Activated naive CD4-positive, alpha-beta T cell treated with anti-CD3 and anti-CD28 coated beads for 36 hours (primary cell): ENCODE results near the gene OR2T1. TPM values are rescaled to one million over a fixed set of nuclear protein-coding genes. Genes with fewer than 3 reads are reported as not detected.

Experiments used
- total RNA-seq, 2 experiments: library from RNA; stranded (reverse); gene quantifications; one replicate each; pipeline ENCODE4 v1.2.3, GENCODE V29; 2021

Gene OR2T1
- total RNA-seq, 2 experiments from 2014 or later, result not detected

Other genes starting within 250 kb of the OR2T1 start
- not detected for gene OR2M2, start 228.2 kb upstream of the OR2T1 start, total RNA-seq
- gene OR2M3, start 205.8 kb upstream of the OR2T1 start, total RNA-seq, result not detected
- not detected for gene OR2M4, start 171.6 kb upstream of the OR2T1 start, total RNA-seq
- gene OR2T33, start 125.1 kb upstream of the OR2T1 start, total RNA-seq, result not detected
- gene OR2T12, start 99.6 kb upstream of the OR2T1 start, total RNA-seq, result not detected
- gene OR2M7, start 78.5 kb upstream of the OR2T1 start, total RNA-seq, result not detected
- gene OR14C36, start 54.3 kb upstream of the OR2T1 start, total RNA-seq, result not detected
- not detected for gene OR2T4, start 41.4 kb upstream of the OR2T1 start, total RNA-seq
- not detected for gene OR2T6, start 27.3 kb upstream of the OR2T1 start, total RNA-seq
- not detected for gene OR2T2, start 42.6 kb downstream of the OR2T1 start, total RNA-seq
- gene OR2T3, start 70.3 kb downstream of the OR2T1 start, total RNA-seq, result not detected
- gene OR2T5, start 85.5 kb downstream of the OR2T1 start, total RNA-seq, result not detected
- gene OR2G6, start 105.0 kb downstream of the OR2T1 start, total RNA-seq, result not detected
- gene OR2T29, start 159.7 kb downstream of the OR2T1 start, total RNA-seq, result not detected
- gene OR2T34, start 171.7 kb downstream of the OR2T1 start, total RNA-seq, result not detected
- gene OR2T10, start 194.7 kb downstream of the OR2T1 start, total RNA-seq, result not detected
- gene OR2T11, start 232.0 kb downstream of the OR2T1 start, total RNA-seq, result not detected
- not detected for gene OR2T35, start 242.2 kb downstream of the OR2T1 start, total RNA-seq